ENCODE measurements around the gene HYKK.
A peak's percentile ranks its signal among the peaks of the same experiment; 100 is the strongest.
"Not testable (repeated sequence)": the region's sequence is repeated elsewhere in the genome, so short reads cannot be mapped to it uniquely, and the experiment has no call there.

The HYKK gene

GRCh38 chr15:78540141-78540870 lies 32.9 kb downstream of the HYKK start, which contains the start of gene PSMA4:
Gene PSMA4 (plus strand): TSS chr15:78540444. CDS start chr15:78541928, 1,484 bp downstream.
- peak; percentile 91 to 93 for DNase-seq (ENCODE audit: low read depth in 1 of 2, low spot score in 1 of 2)

- no peak for DNase-seq (ENCODE audit: low read depth in 1 of 2, low spot score in 1 of 2)
Measured at GRCh38 chr15:78540871-78541743, 33.7 kb downstream of the HYKK start.

- no peak for DNase-seq (ENCODE audit: low read depth in 1 of 2, low spot score in 1 of 2)
Measured at GRCh38 chr15:78541744-78542034, 34.3 kb downstream of the HYKK start.

GRCh38 chr15:78542647-78543046 lies 35.3 kb downstream of the HYKK start:
- DNase-seq (ENCODE audit: low read depth in 1 of 2, low spot score in 1 of 2), result no peak

GRCh38 chr15:78550194-78550593 lies 42.8 kb downstream of the HYKK start:
- DNase-seq (ENCODE audit: low read depth in 1 of 2, low spot score in 1 of 2), result no peak

- no peak for DNase-seq (ENCODE audit: low read depth in 1 of 2, low spot score in 1 of 2)
Measured at GRCh38 chr15:78550815-78551214, 43.4 kb downstream of the HYKK start.

- DNase-seq (ENCODE audit: low read depth in 1 of 2, low spot score in 1 of 2), result no peak
Measured at GRCh38 chr15:78551902-78552301, 44.5 kb downstream of the HYKK start.

GRCh38 chr15:78552597-78552996 lies 45.2 kb downstream of the HYKK start:
- DNase-seq (ENCODE audit: low read depth in 1 of 2, low spot score in 1 of 2), result no peak

- DNase-seq (ENCODE audit: low read depth in 1 of 2, low spot score in 1 of 2), result not testable (repeated sequence)
Measured at GRCh38 chr15:78560201-78560600, 52.8 kb downstream of the HYKK start.

- no peak for DNase-seq (ENCODE audit: low read depth in 1 of 2, low spot score in 1 of 2)
Measured at GRCh38 chr15:78561490-78561889, 54.1 kb downstream of the HYKK start.

- no peak for DNase-seq (ENCODE audit: low read depth in 1 of 2, low spot score in 1 of 2)
Measured at GRCh38 chr15:78563092-78563491, 55.7 kb downstream of the HYKK start.

GRCh38 chr15:78564743-78565096 lies 57.3 kb downstream of the HYKK start:
- no peak for DNase-seq (ENCODE audit: low read depth in 1 of 2, low spot score in 1 of 2)

- DNase-seq (ENCODE audit: low read depth in 1 of 2, low spot score in 1 of 2), result peak; percentile 6 to 68
Measured at GRCh38 chr15:78565097-78565950, 57.9 kb downstream of the HYKK start, which contains the start of gene CHRNA5. Gene CHRNA5 (plus strand): TSS chr15:78565520. CDS start chr15:78565720, 200 bp downstream.

- no peak for DNase-seq (ENCODE audit: low read depth in 1 of 2, low spot score in 1 of 2)
Measured at GRCh38 chr15:78565951-78566774, 58.8 kb downstream of the HYKK start.

GRCh38 chr15:78567531-78567930 lies 60.2 kb downstream of the HYKK start:
- no peak for DNase-seq (ENCODE audit: low read depth in 1 of 2, low spot score in 1 of 2)

GRCh38 chr15:78570710-78571109 lies 63.3 kb downstream of the HYKK start:
- DNase-seq (ENCODE audit: low read depth in 1 of 2, low spot score in 1 of 2), result no peak

GRCh38 chr15:78571382-78571781 lies 64.0 kb downstream of the HYKK start:
- no peak for DNase-seq (ENCODE audit: low read depth in 1 of 2, low spot score in 1 of 2)

- DNase-seq (ENCODE audit: low read depth in 1 of 2, low spot score in 1 of 2), result no peak
Measured at GRCh38 chr15:78573416-78573815, 66.0 kb downstream of the HYKK start.

GRCh38 chr15:78574944-78575343 lies 67.6 kb downstream of the HYKK start:
- DNase-seq (ENCODE audit: low read depth in 1 of 2, low spot score in 1 of 2), result no peak

Data from stimulated activated CD4-positive, alpha-beta T cell treated with anti-CD3 and anti-CD28 coated beads, Interleukin-15, amount 100 ng/mL, for 1 hour (primary cell).